Spinal cord (tissue), 10 donors: ENCODE results near the gene MEX3A. TPM values are rescaled to one million over a fixed set of nuclear protein-coding genes. Genes with fewer than 3 reads are reported as not detected.
A peak's percentile ranks its signal among the peaks of the same experiment; 100 is the strongest.

Source experiments
- DNase-seq, 6 donors: peaks; one replicate each; pipeline versions ENCODE4 v3.0.0 to v3.0.0-alpha.2; 2013 to 2015; ENCODE audit warnings: low spot score in 6 of 6, low read depth in 4 of 6
- H3K27ac ChIP-seq: one replicate; pipeline ENCODE4 v1.5.1; 2013; ENCODE audit warnings: low read depth, low read length, control low read depth
- H3K27me3 ChIP-seq: one replicate; pipeline ENCODE4 v1.6.1; 2013; ENCODE audit warnings: low read length; ENCODE audit not compliant: control insufficient read depth, insufficient read depth
- H3K36me3 ChIP-seq: one replicate; pipeline ENCODE4 v1.6.1; 2013; ENCODE audit warnings: low read length; ENCODE audit not compliant: control insufficient read depth, insufficient read depth
- H3K4me1 ChIP-seq: one replicate; pipeline ENCODE4 v1.6.1; 2013; ENCODE audit warnings: low read length; ENCODE audit not compliant: control insufficient read depth, insufficient read depth
- H3K4me3 ChIP-seq: one replicate; pipeline ENCODE4 v1.5.1; 2013; ENCODE audit warnings: low read depth, low read length, control low read depth
- H3K9me3 ChIP-seq: one replicate; pipeline ENCODE4 v1.6.1; 2013; ENCODE audit warnings: low read length; ENCODE audit not compliant: control insufficient read depth, insufficient read depth
- WGBS: methylation state at CpG from one replicate; pipeline ENCODE4 v1.1.5; 2013; ENCODE audit warnings: missing lambda C conversion rate; ENCODE audit not compliant: insufficient coverage; 5-methylcytosine and 5-hydroxymethylcytosine counted together
- polyA plus RNA-seq, 2 donors: library from polyadenylated mRNA; unstranded; fragments of 120-200 nt; gene quantifications; one replicate each; pipeline ENCODE4 v1.2.1, GENCODE V29; 2013; ENCODE audit not compliant: insufficient read length in 2 of 2
- total RNA-seq, 2 donors: library from RNA; depleted of rRNA in 1 of 2; stranded (reverse); fragments of 120-200 nt in 1 of 2; fragments of >200 nt in 1 of 2; gene quantifications; one replicate each; pipeline versions ENCODE4 v1.2.3 to v1.2.4, GENCODE V29; 2013 to 2014
- donor health status: healthy.

MEX3A gene
- total and polyA plus RNA-seq, 4 donors = 5.8 to 39.3 (median 23.7) TPM

GRCh38 chr1:156103521-156103947 lies 21.3 kb upstream of the MEX3A start:
- H3K9me3 ChIP-seq = no peaks in the 10 kb centered on the region
- 57% methylated on average over 5 of the region's 9 CpGs for WGBS
- H3K4me1 ChIP-seq = peaks cover 69% of the 10 kb centered on the region
- peak overlapping the region; percentile 90 for H3K27ac ChIP-seq
- peak in 1 of 6 donors; percentile 23 for DNase-seq
- H3K4me3 ChIP-seq = no peak overlapping the region
- H3K27me3 ChIP-seq = no peaks in the 10 kb centered on the region
- peaks cover 26% of the 10 kb centered on the region for H3K36me3 ChIP-seq

- no peak for DNase-seq
- Histone ChIP-seq H3K27ac (peak overlapping the region; percentile 90), H3K4me3 (no peak overlapping the region), H3K4me1 (peaks cover 69% of the 10 kb centered on the region), H3K9me3 (no peaks in the 10 kb centered on the region), H3K27me3 (no peaks in the 10 kb centered on the region), H3K36me3 (peaks cover 26% of the 10 kb centered on the region)
- WGBS = 75% methylated on average over 12 of the region's 16 CpGs
Observed at GRCh38 chr1:156102633-156103511, 20.6 kb upstream of the MEX3A start.

- Histone ChIP-seq H3K9me3 (no peaks in the 10 kb centered on the region), H3K4me1 (peaks cover 72% of the 10 kb centered on the region), H3K27me3 (no peaks in the 10 kb centered on the region), H3K4me3 (no peak overlapping the region), H3K27ac (no peak overlapping the region), H3K36me3 (peaks cover 35% of the 10 kb centered on the region)
- 73% methylated on average over 2 of the region's 6 CpGs for WGBS
- DNase-seq = no peak
Observed at GRCh38 chr1:156101880-156102279, 19.6 kb upstream of the MEX3A start.

GRCh38 chr1:156100205-156100995 lies 18.1 kb upstream of the MEX3A start:
- Histone ChIP-seq H3K9me3 (no peaks in the 10 kb centered on the region), H3K36me3 (peaks cover 45% of the 10 kb centered on the region), H3K27me3 (no peaks in the 10 kb centered on the region), H3K4me1 (peaks cover 64% of the 10 kb centered on the region), H3K4me3 (no peak overlapping the region), H3K27ac (no peak overlapping the region)
- WGBS = 31% methylated on average over 2 of the region's 4 CpGs
- peak in 2 of 6 donors; percentile 56 to 61 for DNase-seq

GRCh38 chr1:156099282-156099681 lies 17.0 kb upstream of the MEX3A start:
- Histone ChIP-seq H3K9me3 (no peaks in the 10 kb centered on the region), H3K4me3 (no peak overlapping the region), H3K27ac (no peak overlapping the region), H3K36me3 (peaks cover 39% of the 10 kb centered on the region), H3K4me1 (peaks cover 53% of the 10 kb centered on the region), H3K27me3 (no peaks in the 10 kb centered on the region)
- 100% methylated on average over 2 of the region's 3 CpGs for WGBS
- DNase-seq = no peak

GRCh38 chr1:156098784-156099183 lies 16.5 kb upstream of the MEX3A start:
- H3K9me3 ChIP-seq = no peaks in the 10 kb centered on the region
- no peak overlapping the region for H3K27ac ChIP-seq
- peaks cover 48% of the 10 kb centered on the region for H3K4me1 ChIP-seq

GRCh38 chr1:156097499-156098178 lies 15.4 kb upstream of the MEX3A start:
- Histone ChIP-seq H3K27ac (no peak overlapping the region), H3K36me3 (peaks cover 45% of the 10 kb centered on the region), H3K27me3 (no peaks in the 10 kb centered on the region), H3K4me1 (peaks cover 36% of the 10 kb centered on the region), H3K9me3 (no peaks in the 10 kb centered on the region), H3K4me3 (no peak overlapping the region)
- no peak for DNase-seq
- 100% methylated on average over 4 of the region's 9 CpGs for WGBS

More at GRCh38 chr1:156098784-156099183, 16.5 kb upstream of the MEX3A start:
- H3K36me3 ChIP-seq = peaks cover 40% of the 10 kb centered on the region
- peak in 1 of 6 donors; percentile 56 for DNase-seq
- no peak overlapping the region for H3K4me3 ChIP-seq
- 30% methylated on average over 2 of the region's 2 CpGs for WGBS
- no peaks in the 10 kb centered on the region for H3K27me3 ChIP-seq

- DNase-seq = peak in 2 of 6 donors; percentile 75 to 84
- no peaks in the 10 kb centered on the region for H3K27me3 ChIP-seq
- 33% methylated on average over 12 of the region's 14 CpGs for WGBS
- peak overlapping the region; percentile 79 for H3K27ac ChIP-seq
- H3K4me3 ChIP-seq = no peak overlapping the region
- H3K9me3 ChIP-seq = no peaks in the 10 kb centered on the region
- peaks cover 28% of the 10 kb centered on the region for H3K4me1 ChIP-seq
- peaks cover 39% of the 10 kb centered on the region for H3K36me3 ChIP-seq
Observed at GRCh38 chr1:156096640-156097391, 14.6 kb upstream of the MEX3A start.
